ENCODE measurements around the gene OR52J3.
"Not testable (repeated sequence)": the region's sequence is repeated elsewhere in the genome, so short reads cannot be mapped to it uniquely, and the experiment has no call there.

DNA sequence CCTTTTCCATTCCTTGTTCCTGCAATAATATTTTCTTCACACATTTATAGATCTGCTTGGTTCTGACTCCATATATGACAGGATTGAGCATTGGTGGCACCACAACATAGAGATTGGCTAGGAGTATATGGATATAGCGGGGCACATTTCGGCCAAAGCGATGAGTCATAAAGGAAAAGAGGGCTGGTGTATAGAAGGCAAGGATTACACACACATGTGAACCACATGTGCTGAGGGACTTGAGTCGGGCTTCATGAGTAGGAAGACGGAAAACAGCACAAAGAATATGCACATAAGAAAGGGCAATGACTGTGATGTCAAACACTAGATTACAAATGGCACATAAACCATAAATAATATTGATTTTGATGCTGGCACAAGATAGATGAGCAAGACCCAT, 12.4 kb downstream of the OR52J3 start:
- not testable (repeated sequence) for TF ChIP-seq EZH2 (IDR thresholded peaks at IDR 0.05; ENCODE audit: insufficient read depth, poor library complexity, severe bottlenecking); EZH2phosphoT487 (IDR thresholded peaks at IDR 0.05; ENCODE audit: insufficient read depth, low read depth)
